ENCODE data around the gene BCL2L13.
"Not testable (repeated sequence)": the region's sequence is repeated elsewhere in the genome, so short reads cannot be mapped to it uniquely, and the experiment has no call there.

Gene BCL2L13

DNA sequence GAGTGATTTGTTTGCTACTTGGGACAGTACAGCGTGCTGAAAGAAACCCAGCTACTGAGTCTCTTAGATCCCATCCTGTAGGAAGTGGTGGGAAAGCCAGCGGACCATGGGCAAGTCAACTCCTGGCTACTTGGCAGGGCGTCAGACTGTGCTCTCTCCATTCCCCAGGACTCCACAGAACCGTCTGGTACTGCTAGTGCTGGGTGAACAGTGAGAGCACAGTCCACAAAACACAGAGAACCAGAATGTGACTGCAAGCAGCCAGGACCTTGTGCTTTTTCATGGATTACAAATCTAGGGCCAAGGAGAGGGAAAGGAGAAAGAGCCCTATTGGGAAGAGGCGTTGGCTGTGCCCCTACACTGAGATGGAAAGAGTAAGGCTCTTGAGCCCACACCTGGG, 125.5 kb downstream of the BCL2L13 start:
- no peak for DNase-seq (ENCODE audit: low spot score)

DNA sequence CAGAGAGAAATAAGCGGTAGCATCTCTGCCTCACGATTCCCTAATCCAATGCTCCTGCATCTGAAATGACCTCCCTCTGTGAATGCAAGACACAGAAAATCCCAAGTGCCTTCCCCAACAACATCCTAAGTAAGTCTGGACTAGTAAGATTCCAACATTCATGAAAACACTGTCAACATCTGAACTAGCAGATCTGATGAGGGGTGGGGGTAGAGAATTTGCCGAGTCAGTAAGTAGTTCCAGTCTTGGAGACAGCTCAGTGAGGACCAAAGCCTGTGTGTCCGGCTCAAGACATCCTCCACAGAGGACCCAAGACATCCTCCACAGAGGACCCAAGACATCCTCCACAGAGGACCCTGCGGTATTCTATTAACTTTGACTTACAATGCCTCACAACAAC, 126.3 kb downstream of the BCL2L13 start:
- not testable (repeated sequence) for DNase-seq (ENCODE audit: low spot score)

DNA sequence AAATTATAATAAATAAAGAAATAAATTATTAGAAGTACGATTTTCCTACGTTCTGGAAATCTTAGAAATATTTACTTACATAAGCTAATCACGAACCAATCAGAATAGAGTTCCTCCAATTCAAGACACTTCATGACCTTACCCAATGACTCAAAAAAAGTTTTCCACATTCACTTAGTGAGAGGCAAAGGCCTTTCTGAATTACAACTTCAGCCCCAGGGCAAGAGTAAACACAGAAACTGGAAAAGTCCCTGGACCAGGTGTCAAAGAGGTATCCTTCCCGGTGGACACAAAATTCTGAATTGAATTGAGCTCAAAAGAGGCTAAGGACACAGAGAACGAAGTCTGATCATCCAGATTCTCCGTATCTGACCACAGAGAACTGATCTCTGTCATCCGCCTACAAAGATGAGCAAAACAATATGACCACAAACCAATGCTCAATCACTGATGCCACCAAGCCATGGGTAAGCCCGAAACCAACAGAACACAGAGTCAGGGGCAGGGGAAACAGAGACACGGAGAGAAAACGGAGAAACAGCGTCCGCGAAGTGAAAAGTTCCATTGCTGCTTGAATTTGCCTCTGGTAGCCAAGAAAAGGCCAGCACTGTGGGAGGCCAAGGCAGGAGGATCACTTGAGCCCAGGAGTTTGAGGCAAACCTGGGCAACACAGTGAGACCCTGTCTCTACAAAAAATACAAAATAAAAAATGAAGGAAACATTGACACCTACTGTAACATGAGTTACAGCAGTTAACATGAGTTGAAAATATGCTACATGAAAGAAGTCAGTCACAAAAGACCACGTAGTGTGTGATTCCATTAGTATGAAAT, 128.9 kb downstream of the BCL2L13 start:
- no peak for DNase-seq (ENCODE audit: low spot score)

DNA sequence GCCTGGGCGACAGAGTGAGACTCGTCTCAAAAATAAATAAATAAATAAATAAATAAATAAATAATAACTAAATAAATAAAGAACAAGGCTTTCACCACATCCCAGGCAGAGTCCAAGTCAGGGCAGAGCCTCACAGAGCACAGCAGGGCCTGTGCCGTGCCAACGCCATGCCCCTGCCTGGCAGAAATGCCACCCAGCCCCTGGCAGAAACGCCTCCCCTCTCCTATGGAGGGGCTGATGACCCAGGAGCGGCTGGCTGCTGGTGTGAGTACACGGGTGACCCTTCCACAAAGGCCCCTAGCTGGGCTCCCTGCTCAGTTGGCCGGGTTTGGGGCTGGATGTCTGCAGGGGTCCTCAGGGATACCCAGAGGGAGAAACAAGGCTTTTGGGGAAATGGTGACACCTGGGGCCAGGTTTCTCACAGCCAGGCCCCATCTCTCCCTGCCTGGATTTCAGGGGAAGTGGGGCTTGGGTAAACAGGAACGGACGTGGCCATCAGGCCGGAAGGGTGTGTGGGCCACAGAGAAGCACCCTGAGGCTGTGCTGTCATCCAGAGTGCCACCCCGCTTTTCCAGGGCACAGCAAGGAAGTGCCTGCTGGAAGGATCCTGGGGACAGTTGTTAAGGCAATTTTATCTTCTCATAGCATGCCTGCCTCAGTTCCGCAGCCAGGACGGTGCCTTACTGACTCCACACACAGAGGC, 130.6 kb downstream of the BCL2L13 start:
- no peak for DNase-seq (ENCODE audit: low spot score)

DNA sequence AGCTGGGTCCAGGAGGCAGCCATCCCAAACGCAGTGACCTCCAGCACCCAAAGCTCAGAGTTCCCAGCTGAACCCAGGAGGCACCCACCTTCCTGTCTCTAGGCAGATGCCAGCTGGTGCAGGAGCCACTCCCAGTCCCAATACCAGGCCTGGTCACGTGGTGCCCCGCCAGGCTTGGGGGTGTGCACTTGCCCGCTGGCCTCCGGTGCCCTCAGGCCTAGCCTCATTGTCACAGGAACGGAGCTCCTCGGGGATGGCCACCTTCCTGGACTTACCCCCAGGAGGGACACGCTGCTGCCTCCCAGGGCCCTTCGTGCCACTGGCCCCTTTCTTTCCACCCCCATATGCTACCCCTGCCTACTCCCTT, 131.1 kb downstream of the BCL2L13 start:
- no peak for DNase-seq (ENCODE audit: low spot score)

DNA sequence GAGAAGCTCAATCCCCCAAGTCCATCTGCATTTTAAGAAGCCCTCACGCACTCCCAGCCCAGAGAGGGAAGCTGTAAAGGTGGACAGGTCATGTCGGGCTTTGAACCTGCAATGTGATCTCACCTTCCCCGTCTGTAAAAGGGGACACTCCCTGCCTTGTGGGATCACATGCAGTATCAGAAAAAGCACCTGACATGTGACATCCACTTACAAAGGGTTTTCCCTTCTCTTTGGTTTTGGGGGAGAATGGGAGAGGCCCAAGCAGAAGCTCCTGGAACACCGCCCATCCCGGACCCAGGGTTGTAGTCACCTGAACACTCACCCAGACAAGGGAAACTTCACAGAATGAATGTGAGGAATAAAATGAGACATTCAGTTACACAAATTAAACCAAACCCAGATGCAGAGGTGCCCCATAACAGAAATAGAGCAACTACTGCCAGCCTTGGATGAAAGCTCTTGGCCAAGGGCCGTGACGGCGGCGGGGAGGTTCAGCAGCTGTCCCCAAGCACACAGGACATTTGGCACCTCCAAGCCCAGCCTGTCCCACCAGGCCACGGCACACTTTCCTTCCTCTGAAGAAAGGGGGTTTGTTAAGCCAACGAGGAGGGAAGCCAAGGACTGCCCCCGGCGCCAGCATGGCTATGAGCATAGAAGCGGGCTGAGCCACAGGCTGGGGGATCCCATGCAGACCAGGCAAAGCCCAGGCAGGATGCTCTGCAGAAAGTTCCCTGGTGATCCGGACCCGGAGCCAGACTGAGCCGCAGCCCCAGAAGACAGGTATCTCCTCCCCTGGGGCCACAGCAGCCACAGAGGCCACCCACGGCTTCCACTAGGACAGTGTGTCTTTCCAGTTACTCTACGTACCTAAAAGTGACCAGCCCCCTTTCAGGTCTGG, 131.9 kb downstream of the BCL2L13 start:
- DNase-seq (ENCODE audit: low spot score), result no peak

DNA sequence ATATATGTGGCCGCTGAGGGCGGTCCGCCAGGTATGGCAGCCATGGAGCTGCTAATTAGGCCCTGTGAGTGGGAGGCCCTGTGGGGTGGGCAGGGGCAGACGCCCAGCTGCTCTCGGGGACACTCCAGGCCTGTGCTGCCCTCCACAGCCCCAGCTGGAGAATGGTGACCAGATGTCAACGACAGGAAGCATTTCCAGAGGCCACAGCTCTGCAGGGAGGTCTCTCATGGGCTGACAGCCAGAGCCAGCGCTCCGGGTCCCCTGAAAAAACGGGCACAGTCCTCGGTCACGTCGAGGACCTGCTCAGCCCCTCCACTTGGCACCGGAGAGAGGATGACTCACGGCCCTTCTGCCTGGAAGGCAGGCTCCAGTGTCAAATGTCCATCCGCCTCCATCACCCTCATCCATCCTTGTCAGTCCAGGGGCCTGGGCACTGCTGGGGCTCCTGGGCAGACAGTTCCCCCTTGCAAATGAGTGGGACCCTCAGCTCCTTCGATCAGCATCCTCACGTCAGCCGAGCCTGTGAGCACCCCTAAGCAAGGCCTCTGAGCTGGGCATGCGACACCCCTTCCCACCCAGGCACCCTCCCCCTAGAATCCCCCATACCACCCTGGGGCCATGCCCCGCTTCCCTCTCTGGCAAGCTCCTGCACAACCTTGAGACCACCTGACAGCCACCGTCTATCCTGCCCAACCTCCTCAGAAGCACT, 133.8 kb downstream of the BCL2L13 start:
- no peak for DNase-seq (ENCODE audit: low spot score)

DNA sequence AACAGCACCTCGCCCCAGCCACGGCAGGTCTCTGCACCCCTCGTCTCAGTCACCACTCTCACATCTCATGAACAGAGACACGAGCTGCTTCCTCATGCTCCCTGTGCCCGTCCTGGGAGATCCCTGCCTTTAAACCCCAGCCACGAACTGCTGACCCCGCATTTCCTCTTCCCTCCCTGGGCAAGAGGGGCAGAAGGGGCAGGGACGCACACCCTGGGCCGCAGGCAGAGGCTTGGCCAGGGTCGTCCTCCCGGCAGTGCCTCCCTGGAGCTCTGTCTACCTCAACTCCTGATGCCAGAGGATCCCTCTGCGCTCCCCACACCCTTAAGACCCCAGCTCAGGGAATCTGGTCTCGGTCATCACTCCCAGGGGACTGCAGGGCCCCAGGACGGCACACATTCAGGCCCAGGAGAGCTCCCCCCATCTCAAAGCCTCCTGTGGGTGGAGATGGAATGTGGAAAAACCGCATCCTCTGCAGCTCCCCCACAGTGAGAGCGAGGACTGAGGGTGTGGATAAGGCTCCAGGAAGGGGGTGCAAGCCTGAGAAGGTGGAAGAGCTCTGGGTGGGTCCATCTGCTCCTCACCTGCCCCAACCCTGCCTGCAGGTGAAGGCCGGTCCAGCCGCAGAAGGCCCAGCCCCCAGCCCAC, 134.5 kb downstream of the BCL2L13 start:
- DNase-seq (ENCODE audit: low spot score), result peak; percentile 82

DNA sequence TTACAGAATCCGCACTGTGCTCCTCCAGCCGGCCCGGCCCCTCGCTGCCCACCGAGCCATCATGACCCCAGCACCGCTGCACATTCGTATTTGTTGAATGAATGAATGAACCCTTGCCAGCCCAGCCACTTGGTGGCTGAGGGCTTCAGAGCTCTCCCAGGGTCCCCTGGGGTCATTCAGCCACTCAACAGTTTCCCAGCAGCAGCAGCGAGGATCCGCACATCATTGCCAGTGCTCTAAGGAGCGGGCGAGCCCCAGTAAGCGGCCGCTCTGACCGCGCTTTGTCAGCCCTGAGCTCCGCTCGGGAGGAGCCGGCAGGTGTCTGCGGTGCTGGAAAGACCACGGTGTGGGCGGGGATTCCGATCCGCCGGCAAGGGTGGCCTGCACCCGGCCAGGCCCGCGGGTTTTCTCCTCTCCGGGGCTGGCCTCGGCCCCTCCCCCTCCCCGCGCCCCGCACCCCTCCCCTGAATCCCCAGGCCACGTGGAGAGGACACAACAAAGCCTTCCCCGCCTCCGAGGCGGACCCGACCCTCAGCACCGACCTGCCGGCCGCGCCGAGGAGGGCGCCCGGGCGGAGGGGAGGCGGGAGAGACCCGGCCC, 135.1 kb downstream of the BCL2L13 start:
- peak; percentile 70 for DNase-seq (ENCODE audit: low spot score)

DNA sequence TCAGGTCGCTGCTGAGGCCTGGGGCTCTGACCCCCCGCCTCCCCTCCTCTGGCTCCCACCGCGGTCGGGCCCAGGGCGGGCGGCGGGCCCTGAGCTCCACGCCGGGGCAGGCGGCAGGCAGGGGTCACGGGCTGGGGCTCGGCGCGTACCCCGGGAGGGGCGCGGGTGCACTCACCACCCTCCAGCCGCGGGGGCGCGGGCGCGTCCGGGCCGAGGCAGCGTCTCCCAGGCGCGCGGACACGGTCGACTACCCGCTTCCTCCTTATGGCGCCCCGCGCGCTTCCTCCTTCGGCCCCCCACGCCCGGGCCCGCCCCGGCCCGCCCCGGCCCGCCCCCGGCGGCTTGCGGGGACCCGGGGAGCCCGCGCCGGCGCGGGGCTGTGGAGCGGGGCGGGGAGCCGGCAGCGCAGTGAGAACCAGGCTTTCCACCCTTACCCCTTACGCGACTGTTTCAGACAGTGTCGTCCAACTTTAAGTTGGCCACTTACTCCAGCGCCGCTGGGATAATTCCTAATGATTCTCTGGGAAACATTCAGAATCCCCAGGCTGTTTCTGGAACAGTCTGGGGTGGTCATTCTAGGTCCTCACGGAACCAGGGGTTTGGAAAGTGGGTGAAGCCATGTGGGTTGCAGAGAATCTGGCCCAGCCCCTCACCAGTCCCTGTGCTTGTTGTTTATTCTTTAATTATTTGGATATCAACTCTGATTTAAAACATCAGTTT, 135.8 kb downstream of the BCL2L13 start, which contains the start of gene BID:
TSS of gene BID (minus strand) at position 264 of the 720 bp plus-strand sequence. CDS start 24,353 bp downstream, outside the sequence.
- peak; percentile 50 for DNase-seq (ENCODE audit: low spot score)

DNA sequence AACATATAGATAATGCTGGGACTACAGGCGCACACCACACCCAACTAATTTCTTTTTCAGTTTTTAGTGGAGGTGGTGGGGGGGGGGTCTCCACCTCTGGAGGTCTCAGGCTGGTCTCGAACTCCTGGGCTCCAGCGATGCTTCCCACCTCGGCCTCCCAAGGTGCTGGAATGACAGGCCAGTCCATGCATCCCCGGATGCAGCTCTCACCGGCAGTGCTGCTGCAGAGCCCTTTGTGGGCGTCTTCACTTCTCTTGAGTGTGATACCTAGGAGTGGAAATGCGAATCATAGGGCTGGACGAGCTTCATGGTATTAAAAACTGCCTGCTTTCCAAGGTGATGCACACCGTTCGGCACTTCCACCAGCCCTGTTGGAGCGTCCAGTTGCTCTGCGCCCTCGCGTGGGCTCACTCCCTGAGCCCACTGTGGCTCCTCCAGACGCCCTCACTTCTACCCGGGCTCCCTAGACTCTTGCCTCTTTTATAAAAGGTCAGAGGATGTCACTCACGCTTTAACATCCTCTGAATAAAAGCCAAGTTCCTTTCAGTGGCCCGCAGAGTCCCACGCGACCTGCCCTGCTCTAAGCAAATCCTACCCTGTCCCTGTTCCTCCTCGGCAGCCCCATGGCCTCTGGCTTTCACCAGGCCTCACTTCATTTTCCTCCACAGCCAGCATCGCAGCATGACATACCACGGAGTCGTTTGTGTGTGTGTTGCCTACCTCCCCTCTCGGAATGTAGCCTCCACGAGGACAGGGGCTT, 136.5 kb downstream of the BCL2L13 start:
- no peak for DNase-seq (ENCODE audit: low spot score)

DNA sequence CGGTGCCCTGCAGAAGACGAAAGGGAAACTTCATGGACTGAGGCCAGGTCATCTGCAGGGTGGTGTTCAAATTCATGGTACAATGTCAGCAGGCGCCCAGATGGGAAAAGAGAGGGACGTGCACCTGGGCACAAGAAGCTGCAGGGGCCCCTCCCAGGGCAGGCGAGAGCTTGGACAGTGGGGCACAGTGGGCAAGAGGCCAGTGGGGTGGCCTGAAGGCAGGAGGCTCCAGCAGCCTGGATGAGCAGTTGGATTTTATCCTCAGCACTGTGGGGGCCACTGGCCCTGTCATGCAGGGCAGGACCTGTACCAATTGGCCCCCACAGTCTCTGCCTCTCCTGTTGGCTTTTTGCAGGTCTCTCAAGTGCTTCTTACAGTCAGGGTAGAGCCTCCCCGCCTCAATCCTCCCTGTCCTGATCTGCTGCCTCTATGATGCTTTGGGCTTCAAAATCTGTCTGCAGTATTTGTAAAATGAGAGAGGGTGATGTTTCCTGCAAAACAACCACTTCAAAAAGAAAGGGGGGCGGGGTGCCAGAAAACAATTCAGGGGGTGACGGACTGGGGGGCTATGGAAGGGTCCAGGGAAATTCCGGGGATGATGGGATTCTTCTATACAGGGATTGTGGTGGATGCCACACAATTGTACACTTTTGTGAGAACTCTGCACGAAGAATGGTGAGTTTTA, 137.4 kb downstream of the BCL2L13 start:
- DNase-seq (ENCODE audit: low spot score), result no peak

DNA sequence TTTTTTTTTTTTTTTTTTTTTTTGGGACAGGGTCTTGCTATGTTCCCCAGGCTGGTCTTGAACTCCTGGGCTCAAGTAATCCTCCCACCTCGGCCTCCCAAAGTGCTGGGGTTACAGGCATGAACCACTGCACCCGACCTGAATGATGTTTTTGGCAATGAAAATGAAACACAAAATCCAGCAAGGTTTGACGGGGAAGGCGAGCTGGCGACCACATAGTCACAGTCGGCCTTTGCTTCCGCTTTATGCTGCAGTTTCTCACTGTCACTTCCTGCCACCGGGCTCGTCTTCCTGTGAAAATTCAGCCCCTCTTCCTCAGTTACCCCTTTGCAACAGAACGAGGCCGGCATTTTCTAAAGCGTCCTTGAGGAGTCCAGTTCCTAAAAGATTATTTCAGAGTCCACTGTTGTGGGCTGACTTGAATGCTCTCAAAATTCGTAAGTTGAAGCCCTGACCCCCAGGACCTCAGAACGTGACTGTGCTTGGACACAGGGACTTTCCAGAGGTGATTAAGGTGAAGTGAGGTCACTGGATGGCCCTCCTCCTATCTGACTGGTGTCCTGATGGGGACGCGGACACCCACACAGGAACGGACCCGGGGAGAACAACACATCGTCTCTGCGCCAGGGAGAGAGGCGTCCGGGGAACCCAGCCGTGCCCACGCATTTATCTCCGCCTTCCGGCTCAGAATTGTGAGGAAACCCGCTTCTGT, 138.6 kb downstream of the BCL2L13 start:
- DNase-seq (ENCODE audit: low spot score), result no peak

DNA sequence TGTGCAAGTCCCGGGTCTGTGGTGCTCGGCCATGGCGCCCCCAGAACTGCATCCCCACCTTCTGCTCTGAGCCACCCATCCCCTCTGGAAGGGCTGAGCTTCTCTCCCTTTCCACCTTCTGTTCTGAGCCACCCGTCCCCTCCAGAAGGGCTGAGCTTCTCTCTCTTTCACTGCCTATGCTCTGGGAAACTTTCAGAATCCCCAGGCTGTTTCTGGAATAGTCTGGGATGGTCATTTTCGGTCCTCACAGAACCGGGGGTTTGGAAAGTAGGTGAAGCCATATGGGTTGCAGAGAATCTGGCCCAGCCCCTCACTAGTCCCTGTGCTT, 139.1 kb downstream of the BCL2L13 start:
- DNase-seq (ENCODE audit: low spot score), result no peak

DNA sequence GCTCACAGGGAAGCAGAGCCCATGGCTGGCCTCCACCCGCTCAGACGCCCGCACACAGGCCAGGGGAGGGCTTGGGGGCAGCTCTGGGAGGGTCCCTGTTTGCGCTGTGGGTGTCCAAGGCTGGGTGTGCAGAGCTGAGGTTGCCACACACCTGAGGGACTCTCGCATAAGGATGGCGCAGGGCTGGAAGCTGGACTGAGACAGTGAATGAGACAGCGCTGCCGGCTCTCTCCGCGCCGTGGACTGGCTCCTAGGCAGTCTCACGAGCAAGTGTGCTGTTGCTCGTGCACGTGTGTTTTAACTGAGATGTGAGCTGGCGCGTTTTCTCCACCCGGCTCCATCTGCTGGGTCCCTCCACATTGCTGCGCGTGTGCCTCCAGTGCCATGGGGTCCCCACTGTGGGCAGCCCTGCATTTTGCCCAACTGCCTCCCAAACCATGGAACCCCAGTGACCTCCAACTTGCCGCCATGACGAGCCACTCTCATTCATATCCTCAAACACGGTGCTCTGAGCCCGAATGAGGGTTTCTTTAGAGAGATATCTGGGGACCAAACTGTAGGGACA, 139.9 kb downstream of the BCL2L13 start:
- no peak for DNase-seq (ENCODE audit: low spot score)

DNA sequence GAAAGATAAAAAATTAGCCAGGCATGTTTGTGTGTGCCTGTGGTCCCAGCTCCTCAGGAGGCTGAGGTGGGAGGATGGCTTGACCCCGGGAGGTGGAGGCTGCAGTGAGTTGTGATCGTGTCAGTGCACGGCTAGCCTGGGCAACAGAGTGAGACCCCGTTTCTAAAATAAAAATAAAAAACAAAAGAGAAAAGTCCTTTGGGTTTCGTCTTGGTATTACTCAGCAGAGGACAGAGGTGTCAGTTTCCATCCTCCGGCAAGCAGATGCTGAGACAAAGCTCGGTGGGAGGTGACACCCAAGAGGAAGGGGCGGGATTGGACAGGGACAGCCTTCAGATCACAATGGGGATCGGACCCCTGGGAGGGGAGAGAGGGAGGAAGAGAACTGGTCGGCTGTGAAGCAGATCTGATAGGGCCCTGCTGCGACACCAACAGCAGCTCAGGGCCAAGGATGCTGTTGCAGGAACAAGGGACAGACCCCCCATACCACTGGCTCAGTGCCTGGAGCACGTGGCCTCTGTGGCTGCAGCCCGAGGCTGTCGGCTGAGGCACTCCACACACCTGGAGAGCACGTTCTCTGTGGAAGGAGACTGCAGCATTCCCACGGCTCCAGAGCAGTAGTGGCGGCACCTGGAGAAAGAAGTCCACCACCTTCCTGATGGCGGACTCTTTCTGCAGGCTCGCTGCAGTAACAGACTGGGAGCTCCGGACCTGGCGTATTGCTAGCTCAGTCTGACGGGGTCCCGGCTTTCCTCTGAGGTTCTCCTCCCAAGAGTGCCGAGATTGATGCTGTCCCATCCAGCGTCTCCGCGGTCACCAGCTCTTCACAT, 140.9 kb downstream of the BCL2L13 start:
- DNase-seq (ENCODE audit: low spot score), result no peak

DNA sequence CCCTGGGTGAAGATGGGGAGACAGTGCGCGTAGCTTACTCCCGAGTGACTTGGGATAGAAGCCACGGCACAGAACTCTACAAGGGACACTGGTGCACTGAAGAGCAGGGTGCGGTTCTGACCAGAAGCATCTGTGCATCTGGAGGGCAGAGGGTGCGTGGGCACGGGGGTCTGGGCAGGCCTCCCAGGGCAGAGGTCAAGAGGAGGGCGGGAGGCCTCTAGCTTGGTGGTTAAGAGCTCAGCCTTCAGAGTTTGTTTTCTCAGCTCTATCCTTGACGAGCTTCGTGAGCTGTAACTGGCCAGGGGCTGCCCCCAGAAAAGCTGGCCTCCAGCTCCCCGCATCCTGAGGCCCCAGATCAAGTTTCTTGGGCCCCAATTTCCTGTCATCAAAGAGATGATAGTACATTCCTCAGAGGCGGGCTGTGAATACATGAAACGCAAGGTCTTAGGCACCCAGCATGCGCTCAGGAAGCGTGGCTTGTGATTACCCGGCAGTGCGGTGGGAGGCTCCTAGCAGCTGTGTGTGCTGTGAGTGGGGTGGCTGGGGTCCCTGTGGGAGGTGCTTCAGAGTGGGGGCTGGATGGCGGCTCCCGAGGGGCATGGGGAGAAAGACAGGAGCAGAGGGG, 141.7 kb downstream of the BCL2L13 start:
- DNase-seq (ENCODE audit: low spot score), result no peak

Data from hepatic stellate cell (primary cell).